NK-92 treated with Interleukin-12 subunit alpha and Interleukin-12 subunit beta, amount 100 ng/mL, for 24 hours (cell line): Measurements from ENCODE around the gene ARF5.
"Not testable (repeated sequence)": the region's sequence is repeated elsewhere in the genome, so short reads cannot be mapped to it uniquely, and the experiment has no call there.

Source experiments
- DNase-seq: peaks from one replicate; lab custom pipeline; 2025; lab: John Stamatoyannopoulos, UW

Gene ARF5

DNA sequence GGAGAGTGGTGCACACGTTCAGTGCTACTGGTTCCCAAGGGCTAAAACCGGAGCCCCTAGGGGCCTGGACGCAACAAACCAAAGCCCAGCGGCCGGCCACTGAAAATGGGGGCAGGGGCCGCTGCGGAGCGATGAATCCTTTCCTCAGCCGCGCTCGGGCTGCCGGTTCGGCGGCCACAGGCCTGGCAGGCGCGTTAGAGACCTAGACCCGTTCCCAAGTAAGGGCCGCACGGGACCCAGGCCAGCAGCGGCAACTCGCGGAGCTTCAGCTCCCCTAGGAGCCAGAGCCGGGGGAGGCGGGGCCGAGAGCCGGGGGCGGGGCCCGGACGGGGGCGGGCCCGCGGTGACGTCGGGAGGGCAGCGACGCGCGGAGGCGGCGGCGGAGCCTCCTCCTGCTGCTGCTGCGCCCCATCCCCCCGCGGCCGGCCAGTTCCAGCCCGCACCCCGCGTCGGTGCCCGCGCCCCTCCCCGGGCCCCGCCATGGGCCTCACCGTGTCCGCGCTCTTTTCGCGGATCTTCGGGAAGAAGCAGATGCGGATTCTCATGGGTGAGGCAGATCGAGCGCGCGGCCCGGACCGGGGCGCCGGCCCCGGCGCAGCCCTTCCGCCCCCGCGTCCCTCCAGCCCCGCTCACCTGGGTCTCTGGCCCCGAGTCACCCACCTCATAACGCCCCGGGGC lies at the start of gene ARF5:
ARF5 (plus strand) TSS at position 393 of the 678 bp plus-strand sequence; CDS start at position 481, 88 bp downstream.
- peak; percentile 65 for DNase-seq

DNA sequence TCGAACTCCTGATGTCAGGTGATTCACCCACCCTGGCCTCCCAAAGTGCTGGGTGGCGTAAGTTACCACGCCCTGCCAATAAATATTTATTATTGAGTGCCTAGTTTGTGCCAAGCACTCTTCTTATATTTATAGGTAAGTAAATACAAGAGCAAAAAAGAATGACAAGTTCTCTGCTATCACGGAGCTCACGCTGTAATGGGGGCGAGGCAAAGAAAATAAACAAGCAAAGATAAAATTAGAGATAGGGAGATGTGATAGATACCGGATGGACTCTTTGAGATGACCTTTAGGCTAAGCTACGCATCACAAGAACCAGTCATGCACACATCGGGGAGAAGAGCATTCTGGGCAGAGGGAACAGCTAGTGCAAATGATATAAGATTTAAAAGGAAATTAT lies 49.1 kb upstream of the ARF5 start:
- no peak for DNase-seq

DNA sequence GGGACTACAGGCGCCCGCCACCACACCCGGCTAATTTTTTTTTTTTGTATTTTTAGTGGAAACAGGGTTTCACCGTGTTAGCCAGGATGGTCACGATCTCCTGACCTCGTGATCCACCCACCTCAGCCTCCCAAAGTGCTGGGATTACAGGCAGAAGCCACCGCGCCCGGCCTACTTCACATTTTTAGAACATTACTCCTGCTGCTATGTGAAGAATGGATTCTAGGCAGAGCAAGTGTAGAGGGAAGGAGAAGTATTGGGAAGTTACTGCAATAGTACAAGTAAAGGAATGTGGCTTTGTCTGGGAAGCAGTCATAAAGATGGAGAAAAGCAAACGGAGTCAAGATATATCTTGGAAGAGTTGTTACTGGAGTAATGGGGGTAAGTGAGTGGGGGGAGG lies 47.8 kb upstream of the ARF5 start:
- DNase-seq: not testable (repeated sequence)

DNA sequence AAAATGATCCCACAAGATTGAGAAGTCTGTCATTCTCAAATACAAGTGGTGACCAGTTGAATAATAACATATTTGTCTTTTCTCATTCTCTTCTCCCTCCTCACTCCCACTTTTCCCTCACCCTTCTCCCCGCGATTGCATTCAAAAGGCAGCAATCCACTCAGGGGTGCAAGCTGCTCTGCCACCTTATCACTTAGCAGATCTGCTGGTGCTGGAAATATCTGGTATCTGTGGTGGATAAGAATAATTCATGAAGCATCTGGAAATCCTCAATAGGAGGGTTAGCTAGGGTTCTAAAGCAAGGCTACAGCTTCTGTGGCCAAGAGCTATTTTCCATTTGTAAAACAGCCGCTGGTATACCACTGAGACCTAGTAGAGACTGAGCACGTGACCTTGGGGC lies 46.7 kb upstream of the ARF5 start:
- no peak for DNase-seq

DNA sequence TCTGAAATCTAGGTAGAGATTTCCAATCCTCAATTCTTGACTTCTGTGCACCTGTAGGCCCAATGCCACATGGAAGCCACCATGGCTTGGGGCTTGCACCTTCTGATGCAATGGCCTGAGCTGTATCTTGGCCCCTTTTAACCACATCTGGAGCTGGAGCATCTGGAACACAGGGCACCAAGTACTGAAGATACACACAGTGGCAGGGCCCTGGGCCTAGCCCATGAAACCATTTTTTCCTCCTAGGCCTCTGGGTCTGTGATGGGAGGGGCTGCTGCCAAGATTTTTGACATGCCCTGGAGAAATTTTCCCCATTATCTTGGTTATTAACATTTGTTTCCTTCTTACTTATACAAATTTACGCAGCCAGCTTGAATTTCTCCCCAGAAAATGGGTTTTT lies 41.9 kb upstream of the ARF5 start:
- DNase-seq: no peak

DNA sequence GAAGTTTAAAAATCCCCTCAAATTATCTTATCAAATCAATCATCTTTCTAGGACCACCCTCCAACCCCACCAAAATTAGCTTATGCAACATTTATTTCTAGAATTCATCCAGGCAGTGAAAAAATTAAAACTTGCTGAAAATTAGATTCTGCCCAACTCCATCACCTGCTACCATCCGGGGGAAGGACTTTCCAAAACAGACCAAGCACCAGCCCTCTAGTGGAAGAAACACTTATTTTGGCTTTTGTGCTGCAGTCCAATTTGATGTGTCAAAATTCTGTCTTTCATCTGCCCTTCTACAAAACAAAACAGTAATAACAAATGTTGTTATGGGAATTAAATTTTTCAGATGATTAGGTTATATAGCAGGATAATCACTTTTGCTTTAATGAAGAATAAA lies 38.0 kb upstream of the ARF5 start:
- no peak for DNase-seq

DNA sequence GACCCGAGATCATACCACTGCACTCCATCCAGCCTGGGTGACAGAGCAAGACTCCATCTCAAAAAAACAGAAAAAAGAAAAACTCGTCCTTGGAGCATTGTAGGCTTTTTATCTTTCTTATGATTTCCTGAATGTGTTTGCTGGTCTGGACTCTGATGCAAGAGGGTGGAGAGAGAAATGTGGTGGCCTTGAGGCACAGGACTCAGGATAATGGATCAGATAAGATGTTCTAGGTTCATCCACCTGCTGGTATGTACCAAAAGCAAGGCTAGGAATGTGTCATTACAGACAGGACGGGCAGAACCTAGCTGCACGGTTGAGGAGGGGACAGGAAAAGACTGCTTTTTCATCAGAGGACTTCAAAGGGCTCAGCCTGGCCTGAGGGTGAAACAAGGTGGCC lies 36.3 kb upstream of the ARF5 start:
- no peak for DNase-seq

DNA sequence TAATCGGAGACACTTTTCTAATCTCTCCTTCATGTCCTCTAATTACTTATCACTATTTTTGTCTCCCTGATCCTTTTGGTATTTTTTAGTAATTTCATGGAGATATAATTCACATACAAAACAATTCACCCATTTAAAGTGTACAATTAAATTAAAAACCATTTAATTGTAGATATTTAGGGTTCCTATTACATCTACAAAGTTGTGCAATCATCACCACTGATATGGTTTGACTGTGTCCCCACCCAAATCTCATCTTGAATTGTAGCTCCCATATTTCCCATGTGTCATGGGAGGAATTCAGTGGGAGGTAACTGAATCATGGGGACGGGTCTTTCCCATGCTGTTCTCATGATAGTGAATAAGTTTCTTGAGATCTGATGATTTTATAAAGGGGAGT lies 31.8 kb upstream of the ARF5 start:
- no peak for DNase-seq

DNA sequence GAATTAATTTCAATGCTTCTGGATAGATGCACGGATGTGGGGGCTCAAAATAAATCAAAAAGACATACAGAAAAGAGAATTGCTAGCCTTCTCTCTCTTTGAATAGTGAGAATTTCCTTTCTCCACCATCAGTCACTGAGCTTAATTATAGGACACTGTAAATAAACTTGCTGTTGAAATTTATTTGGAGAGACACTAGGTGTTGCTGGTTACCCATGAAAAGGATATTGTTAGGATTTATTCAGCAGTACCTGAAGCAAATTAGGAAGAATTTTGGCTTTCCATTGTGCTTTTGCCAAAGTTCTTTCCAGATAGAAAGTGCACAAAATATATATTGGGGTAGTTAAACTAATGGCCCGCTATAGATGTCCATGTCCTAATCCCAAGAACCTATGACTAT lies 30.4 kb upstream of the ARF5 start:
- DNase-seq: no peak

DNA sequence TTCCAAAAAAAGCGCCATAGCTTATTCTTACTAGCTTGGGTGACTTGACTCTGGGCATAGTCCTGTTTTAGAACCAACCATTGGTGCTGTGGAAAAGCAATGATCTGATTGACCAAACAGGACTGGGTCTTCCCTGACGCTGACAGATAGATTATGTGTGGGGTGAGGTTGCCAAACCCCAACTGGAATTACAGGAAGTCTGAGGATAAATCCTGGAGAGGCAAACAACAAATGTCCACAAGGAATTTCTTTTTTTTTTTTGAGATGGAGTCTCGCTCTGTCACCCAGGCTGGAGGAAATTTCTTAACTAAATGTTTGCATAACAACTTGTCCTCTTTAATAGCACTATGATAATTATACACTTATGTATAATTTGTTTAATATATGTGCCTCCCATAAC lies 22.0 kb upstream of the ARF5 start:
- no peak for DNase-seq

DNA sequence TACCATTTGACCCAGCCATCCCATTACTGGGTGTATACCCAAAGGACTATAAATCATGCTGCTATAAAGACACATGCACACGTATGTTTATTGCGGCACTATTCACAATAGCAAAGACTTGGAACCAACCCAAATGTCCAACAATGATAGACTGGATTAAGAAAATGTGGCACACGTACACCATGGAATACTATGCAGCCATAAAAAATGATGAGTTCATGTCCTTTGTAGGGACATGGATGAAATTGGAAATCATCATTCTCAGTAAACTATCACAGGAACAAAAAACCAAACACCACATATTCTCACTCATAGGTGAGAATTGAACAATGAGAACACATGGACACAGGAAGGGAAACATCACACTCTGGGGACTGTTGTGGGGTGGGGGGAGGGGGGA lies 20.2 kb upstream of the ARF5 start:
- DNase-seq: not testable (repeated sequence)

DNA sequence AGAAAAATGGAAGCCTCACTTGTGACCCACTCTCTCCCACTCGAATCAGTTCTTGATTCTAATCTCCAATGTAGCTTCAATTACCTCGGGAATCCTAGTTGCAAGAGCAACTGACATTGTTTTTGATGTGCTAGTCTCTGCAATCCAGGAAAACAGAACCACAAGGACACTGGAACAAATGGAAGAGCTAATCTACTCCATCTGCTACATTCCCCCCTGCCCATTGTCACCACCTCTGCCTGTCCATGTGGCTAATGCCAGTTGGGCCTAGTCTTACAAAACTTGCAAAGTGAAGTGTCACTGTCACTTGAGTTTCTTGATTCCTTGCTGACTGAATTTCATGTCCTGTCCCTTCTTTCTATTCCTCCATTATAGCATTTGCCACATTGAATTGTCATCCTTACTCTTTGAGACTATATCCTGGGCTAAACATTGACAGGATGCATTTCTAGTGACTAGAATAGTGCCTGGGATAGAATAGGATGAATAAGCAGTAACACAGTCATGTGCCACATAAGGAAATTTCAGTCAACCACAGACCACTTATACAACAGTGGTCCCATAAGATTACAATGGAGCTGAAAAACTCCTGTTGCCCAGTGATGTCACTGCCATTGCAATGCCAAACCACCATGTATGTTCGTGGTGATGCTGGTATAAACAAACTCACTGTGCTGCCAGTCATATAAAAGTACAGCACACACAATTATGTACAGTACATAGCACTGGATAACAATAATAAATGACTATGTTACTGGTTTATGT lies 16.3 kb upstream of the ARF5 start:
- no peak for DNase-seq

DNA sequence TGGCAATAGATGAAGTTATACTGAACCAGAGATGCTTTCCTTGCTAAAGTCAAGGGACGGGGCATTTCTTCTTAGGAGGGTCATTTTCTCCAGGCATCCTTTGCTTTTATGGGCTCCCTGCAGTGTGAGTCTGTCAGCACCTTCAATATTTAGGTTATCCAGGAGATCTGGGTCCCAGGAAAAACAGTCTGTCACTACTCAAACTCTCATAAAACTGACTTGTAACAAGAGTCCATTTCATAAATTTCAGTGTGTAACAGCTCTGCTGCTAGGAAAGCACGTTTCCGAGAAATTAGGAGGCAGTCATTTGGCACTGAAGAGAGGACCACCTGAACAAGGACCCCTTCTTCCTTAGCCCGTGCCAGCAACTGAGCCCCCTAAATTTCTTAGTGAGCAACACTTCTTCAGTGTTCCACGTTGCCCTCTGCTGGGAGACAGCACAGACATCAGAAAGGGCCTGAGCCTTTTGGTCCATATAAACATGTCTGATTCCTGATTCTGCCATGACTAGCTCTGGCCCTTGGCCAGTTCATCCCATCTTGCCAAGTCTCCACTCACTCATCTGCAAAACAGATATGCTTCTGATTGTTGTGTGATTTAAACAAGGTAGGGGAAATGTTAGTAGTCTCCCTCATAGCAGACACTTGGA lies 10.1 kb upstream of the ARF5 start:
- no peak for DNase-seq

DNA sequence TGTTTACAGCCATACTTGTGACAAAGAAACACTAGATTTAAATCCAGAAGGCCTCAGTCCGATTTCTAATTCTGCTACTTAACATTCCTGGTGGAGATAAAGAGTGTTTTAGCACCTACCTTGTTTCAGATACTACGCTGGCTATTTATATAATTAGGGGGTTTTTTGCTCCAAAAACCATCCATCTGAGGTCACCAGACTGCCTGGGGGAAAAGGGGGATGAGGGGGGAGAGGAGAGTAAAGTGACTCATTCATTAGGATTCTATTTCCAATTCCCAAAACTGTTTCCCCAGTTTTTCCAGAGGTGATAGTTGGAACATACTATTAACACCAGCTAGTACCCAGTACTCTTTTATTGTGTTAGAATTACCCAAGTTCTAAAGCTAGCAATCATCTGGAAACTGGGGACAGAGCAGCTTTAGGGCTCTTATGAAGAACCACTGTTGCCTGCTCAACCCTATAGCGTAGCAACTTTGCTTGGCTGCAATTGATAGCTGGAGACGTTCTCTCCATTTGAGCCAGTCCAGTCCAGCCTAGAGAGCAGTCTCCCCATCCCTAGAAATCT lies 9.4 kb upstream of the ARF5 start:
- no peak for DNase-seq

DNA sequence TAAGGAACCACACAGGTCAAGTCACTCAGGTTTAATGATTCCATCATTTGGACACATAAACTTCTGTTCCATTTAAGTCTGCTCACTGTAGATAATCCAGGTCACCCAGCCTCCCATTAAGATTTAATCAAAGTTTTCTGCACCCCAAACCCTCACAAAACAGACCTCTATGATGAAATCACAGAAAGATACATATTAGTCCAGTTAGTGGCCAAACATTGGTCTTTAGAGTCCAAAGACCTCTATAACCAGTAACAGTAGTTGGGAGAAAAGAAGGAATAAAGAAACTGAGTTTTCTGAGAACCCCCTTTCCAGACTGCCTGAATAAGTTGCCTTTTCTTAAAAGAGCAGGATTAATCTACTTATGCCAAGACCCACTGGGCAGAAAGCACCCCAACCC lies 7.6 kb upstream of the ARF5 start:
- no peak for DNase-seq

DNA sequence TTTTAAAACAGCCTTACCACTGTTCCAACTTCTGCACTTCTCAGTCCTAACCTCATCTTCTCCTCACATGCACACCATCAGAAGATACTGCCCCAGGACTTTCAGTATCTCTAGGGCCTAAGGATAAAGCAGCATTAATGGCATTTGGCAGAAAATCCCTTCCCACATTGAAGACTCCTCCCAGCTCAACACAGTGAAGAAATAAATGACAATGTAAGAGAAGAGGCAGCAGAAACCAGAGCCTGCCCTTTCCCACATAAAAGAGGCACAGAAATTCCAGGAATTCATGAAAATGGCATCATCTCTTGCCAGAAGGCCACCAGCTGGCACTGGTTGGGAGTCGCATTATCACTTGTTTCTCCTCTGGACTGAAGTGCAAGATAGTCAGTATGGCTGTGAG lies 6.5 kb upstream of the ARF5 start:
- DNase-seq: no peak

DNA sequence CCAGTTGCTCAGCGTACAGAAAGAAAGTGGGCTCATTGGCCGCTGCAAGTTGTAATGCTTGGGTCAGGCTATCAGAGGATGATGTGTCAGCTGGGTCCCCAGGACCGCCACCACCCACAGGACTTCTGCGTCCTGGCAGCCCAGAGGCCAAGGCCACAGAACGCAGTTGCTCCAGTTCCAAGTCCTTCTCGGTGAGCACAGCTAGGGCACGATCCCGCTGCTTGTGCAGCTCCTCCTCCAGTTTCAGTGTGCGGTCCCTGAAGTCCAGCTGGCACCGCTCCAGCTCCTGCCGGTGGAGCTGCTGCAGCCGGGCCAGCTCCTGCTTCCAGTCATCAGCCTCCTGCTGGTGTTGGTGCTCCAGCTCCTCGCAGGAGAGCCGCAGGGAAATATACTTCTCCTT lies 5.8 kb upstream of the ARF5 start:
- DNase-seq: no peak

DNA sequence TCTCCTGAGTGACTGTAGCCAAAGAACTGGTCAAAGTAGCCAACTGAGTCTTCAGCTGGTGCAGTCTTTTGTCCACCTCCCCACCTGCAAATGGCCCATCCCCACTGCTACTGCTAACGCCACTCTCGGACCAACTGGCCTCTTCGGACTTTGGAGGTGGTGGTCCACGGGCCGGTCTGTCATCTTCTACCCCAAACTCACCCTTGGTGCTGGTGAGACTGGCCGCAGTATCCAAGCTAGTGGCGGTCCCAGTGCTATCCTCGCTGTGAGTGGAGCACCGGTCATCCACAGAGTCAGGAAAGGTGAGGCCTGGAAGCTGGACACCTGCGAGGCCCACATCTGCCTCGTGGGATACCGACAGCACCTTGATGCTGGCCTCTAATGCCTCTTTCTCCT lies 3.6 kb upstream of the ARF5 start:
- no peak for DNase-seq

DNA sequence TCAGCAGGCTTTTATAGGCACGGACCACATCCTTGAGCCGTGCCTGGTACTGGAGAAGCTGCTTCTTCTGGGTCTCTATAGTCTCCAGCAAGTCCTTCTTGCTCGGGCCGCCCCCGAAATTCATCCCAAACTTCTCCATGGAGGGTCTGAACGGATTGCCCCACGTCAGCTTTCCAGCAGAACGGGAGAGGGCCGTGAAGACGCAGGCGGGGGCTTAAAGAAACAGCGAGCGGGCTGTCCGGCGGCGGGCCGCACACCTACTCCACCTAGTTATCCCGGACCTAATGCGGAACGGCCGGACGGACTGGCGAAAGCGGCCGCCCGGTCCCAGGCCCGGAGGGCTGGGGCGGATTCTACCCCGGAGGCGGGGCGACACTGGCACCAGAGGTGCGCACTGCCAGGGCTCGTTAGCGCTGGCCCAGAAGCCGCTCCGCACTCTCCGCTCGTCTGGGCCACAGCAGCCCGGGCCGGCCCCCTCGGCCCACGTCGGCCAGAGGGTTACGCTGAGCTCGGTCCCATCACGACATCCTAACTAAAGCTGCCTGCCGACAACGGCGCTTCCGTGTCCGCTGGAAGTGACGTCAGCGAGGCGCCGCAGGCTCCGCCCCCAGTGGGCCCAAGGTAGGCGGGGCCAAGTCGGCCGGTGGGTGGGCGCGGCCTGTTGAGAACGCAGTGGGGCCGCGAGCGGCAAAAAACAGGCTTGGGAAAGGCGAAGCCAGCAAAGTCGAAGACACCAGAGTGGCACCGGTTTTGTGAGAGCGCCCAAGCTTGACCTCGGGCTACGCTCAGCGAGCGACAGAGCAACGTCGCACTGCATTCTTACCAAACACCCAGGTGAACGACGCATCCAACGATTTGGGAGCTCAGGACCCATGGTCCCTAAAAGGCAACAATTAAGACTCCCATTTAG lies 2.9 kb upstream of the ARF5 start, which contains the start of gene GCC1:
GCC1 (minus strand) TSS at position 553 of the 910 bp plus-strand sequence; CDS start at position 139, 414 bp downstream.
- DNase-seq: peak; percentile 80

DNA sequence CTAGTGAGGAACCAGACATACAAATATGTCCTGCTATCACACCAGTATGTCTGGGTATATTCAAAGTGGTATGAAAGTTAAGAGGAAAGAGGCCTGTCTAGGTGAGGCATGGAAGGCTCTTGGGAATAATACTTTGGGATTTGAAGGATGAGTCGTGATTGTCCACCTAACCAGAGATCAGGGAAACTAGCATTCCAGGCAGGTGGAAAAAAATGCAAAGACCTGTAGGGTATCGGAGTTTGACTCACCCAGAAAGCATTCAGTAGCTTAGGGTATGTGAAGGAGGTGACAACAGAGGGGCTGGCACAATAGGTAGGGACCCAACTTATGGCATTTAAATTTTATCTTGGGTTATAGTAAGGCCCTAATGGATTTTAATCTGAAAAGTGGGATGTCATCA lies 1.9 kb upstream of the ARF5 start:
- no peak for DNase-seq

DNA sequence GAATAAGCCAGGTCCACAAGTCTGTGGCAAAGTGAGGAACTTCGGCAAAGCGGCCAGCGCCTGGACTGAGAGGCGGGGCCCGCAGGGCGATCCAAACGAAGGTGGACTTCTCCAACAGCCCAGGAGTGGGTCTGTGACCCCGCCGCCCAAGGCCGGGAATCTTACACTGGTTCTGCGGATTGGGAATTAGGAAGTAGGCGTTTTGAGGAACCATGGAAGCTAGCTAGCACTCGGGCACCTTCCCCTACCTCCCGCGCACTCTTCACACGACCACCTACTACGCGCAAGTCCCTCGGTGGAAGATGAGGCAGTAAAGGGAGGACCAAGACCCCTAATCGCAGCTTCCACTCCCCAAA lies 570 bp upstream of the ARF5 start:
- DNase-seq: no peak
